HG03571 (cell line): Measurements from ENCODE around the gene MGARP.
A peak's percentile ranks its signal among the peaks of the same experiment; 100 is the strongest.
"Not testable (repeated sequence)": the region's sequence is repeated elsewhere in the genome, so short reads cannot be mapped to it uniquely, and the experiment has no call there.

Experiments
- ATAC-seq: cut with Tn5 transposase; IDR thresholded peaks from one replicate; pipeline ENCODE4 v1.9.1; 2021; ENCODE audit not compliant: unreplicated experiment

MGARP gene

GRCh38 chr4:139279760-139280620, at the start of gene MGARP:
MGARP (minus strand) TSS chr4:139280225; CDS start chr4:139280158, 67 bp downstream.
- no peak for ATAC-seq

GRCh38 chr4:139329665-139330200, 49.7 kb upstream of the MGARP start:
- no peak for ATAC-seq

GRCh38 chr4:139324620-139325019, 44.6 kb upstream of the MGARP start:
- no peak for ATAC-seq

GRCh38 chr4:139322541-139322940, 42.5 kb upstream of the MGARP start:
- not testable (repeated sequence) for ATAC-seq

GRCh38 chr4:139322070-139322469, 42.0 kb upstream of the MGARP start:
- ATAC-seq = not testable (repeated sequence)

- no peak for ATAC-seq
Observed at GRCh38 chr4:139319571-139319970, 39.5 kb upstream of the MGARP start.

- ATAC-seq = no peak
Observed at GRCh38 chr4:139317635-139318034, 37.6 kb upstream of the MGARP start.

GRCh38 chr4:139316733-139317132, 36.7 kb upstream of the MGARP start:
- no peak for ATAC-seq

GRCh38 chr4:139315221-139315675, 35.2 kb upstream of the MGARP start:
- ATAC-seq = peak; percentile 48

GRCh38 chr4:139314047-139314800, 34.2 kb upstream of the MGARP start:
- ATAC-seq = no peak

- ATAC-seq = not testable (repeated sequence)
Observed at GRCh38 chr4:139313414-139313813, 33.4 kb upstream of the MGARP start.

- ATAC-seq = no peak
Observed at GRCh38 chr4:139312552-139313332, 32.7 kb upstream of the MGARP start.

- ATAC-seq = no peak
Observed at GRCh38 chr4:139311909-139312308, 31.9 kb upstream of the MGARP start.

- no peak for ATAC-seq
Observed at GRCh38 chr4:139304920-139305319, 24.9 kb upstream of the MGARP start.

GRCh38 chr4:139301821-139302611, 22.0 kb upstream of the MGARP start, which contains the start of gene NDUFC1:
NDUFC1 (minus strand) TSS chr4:139302477; CDS start chr4:139295798, 6,679 bp downstream.
- peak; percentile 37 for ATAC-seq

GRCh38 chr4:139301113-139301820, 21.2 kb upstream of the MGARP start, which contains the start of gene NAA15:
NAA15 (plus strand) TSS chr4:139301505; CDS start chr4:139301778, 273 bp downstream.
- peak; percentile 82 for ATAC-seq

- ATAC-seq = peak; percentile 3
Observed at GRCh38 chr4:139300431-139301112, 20.5 kb upstream of the MGARP start.

- no peak for ATAC-seq
Observed at GRCh38 chr4:139299536-139299935, 19.5 kb upstream of the MGARP start.

- ATAC-seq = no peak
Observed at GRCh38 chr4:139297001-139297410, 17.0 kb upstream of the MGARP start.
